Peyer's patch (tissue), 4 donors: Measurements from ENCODE around the gene CD96.

ENCODE experiments used
- POLR2A ChIP-seq, 2 donors: fragments of 450-650 bp; IDR thresholded peaks; one replicate each; pipeline ENCODE4 v1.5.1; 2017; ENCODE audit warnings: antibody characterized with exemption in 2 of 2, mild to moderate bottlenecking in 2 of 2, moderate library complexity in 2 of 2
- TF ChIP-seq, protein P1 (sequence below), 6 experiments: fragments of 450-650 bp in 4 of 6; fragments of 200-600 bp in 2 of 6; sonication (generic) in 1 of 6; IDR thresholded peaks; one replicate each; pipeline ENCODE4 v1.5.1; 2017 to 2019; ENCODE audit warnings: antibody characterized with exemption in 6 of 6, mild to moderate bottlenecking in 3 of 6, moderate library complexity in 1 of 6

DNA sequence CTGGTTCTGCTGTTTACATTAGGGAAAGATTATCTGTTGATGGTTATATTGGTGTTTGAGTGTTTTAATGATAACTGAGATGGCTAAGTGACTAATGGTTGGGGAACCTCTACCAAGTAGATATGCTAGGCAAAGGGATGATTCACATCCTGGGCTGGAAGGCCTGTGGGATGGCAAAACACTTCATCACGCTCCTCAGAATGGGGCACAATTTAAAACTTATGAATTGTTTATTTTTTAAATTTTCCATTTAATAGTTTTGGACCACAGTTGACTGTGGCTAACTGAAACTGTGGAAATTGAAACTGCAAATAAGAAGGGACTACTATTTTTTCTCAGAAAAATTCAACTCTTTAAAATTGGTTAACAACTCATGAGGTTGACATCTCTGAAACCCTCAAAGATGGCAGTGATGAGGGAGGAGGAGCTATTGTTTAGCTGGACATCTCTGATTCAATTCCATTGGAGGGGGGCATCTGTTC, 153.7 kb downstream of the CD96 start:
- TF ChIP-seq POLR2A (IDR thresholded peaks at IDR 0.05), result no peak
- TF ChIP-seq, protein P1, sequence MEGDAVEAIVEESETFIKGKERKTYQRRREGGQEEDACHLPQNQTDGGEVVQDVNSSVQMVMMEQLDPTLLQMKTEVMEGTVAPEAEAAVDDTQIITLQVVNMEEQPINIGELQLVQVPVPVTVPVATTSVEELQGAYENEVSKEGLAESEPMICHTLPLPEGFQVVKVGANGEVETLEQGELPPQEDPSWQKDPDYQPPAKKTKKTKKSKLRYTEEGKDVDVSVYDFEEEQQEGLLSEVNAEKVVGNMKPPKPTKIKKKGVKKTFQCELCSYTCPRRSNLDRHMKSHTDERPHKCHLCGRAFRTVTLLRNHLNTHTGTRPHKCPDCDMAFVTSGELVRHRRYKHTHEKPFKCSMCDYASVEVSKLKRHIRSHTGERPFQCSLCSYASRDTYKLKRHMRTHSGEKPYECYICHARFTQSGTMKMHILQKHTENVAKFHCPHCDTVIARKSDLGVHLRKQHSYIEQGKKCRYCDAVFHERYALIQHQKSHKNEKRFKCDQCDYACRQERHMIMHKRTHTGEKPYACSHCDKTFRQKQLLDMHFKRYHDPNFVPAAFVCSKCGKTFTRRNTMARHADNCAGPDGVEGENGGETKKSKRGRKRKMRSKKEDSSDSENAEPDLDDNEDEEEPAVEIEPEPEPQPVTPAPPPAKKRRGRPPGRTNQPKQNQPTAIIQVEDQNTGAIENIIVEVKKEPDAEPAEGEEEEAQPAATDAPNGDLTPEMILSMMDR (IDR thresholded peaks at IDR 0.05), result no peak
